H1 (cell line): ENCODE measurements around the gene LILRB3. TPM values are rescaled to one million over a fixed set of nuclear protein-coding genes. Genes with fewer than 3 reads are reported as not detected.
"Not testable (repeated sequence)": the region's sequence is repeated elsewhere in the genome, so short reads cannot be mapped to it uniquely, and the experiment has no call there.

Experiments used
- CTCF ChIA-PET: fragments of 300-600 bp; sonication (Branson Sonifier 250); formaldehyde crosslinking; loops from one replicate; lab custom pipeline; 2021; ENCODE audit not compliant: partially characterized antibody; lab: Charles Lee
- POLR2A ChIA-PET: fragments of 300-600 bp; sonication (Branson Sonifier 250); formaldehyde crosslinking; loops from one replicate; lab custom pipeline; 2021; ENCODE audit warnings: inconsistent platforms; ENCODE audit not compliant: partially characterized antibody; lab: Charles Lee
- DNase-seq, 2 experiments: peaks; one replicate each; pipeline versions ENCODE4 v3.0.0 to v3.0.0-alpha.2; 2010 to 2022; ENCODE audit warnings: low spot score in 2 of 2, low read depth in 1 of 2, mixed read lengths in 1 of 2
- FAIRE-seq: peaks from 2 replicates; lab custom pipeline; 2011; peaks lifted over from hg19 to GRCh38; lab: Jason Lieb, UNC
- H2AFZ ChIP-seq: 2 replicates; pipeline ENCODE4 v1.8.1; 2012; ENCODE audit warnings: low read length, inconsistent platforms
- H2AK5ac ChIP-seq: 2 replicates; pipeline ENCODE4 v1.6.1; 2013; ENCODE audit warnings: low read depth, low read length
- H2BK120ac ChIP-seq: replicated peaks from 2 replicates; pipeline ENCODE3; 2013; ENCODE audit warnings: low read depth, low read length, inconsistent platforms
- H2BK12ac ChIP-seq: 2 replicates; pipeline ENCODE4 v1.6.1; 2013; ENCODE audit warnings: low read depth, low read length
- H2BK15ac ChIP-seq: 2 replicates; pipeline ENCODE4 v1.6.1; 2013; ENCODE audit warnings: low read length
- H2BK20ac ChIP-seq: 2 replicates; pipeline ENCODE4 v1.6.1; 2013; ENCODE audit warnings: low read length
- H2BK5ac ChIP-seq: 2 replicates; pipeline ENCODE4 v1.6.1; 2013; ENCODE audit warnings: low read depth, low read length
- H3K14ac ChIP-seq: 2 replicates; pipeline ENCODE4 v1.6.1; 2013; ENCODE audit warnings: inconsistent platforms; ENCODE audit not compliant: insufficient read length
- H3K18ac ChIP-seq: 2 replicates; pipeline ENCODE4 v1.6.1; 2013; ENCODE audit warnings: low read length; ENCODE audit errors: extremely low read depth
- H3K23ac ChIP-seq: 2 replicates; pipeline ENCODE4 v1.6.1; 2013; ENCODE audit warnings: inconsistent platforms; ENCODE audit not compliant: insufficient read length
- H3K23me2 ChIP-seq: 2 replicates; pipeline ENCODE4 v1.6.1; 2013; ENCODE audit warnings: low read depth, low read length
- H3K27ac ChIP-seq: 2 replicates; pipeline ENCODE4 v1.6.1; 2011; ENCODE audit warnings: low read depth, low read length, inconsistent platforms
- H3K27me3 ChIP-seq, 4 experiments: replicated peaks in 1 of 4; 1 replicate in 1 of 4; 2 replicates in 3 of 4; pipeline versions ENCODE4 v1.6.1 to v1.8.1; 2011 to 2013; ENCODE audit warnings: low read length in 3 of 4, mild to moderate bottlenecking in 3 of 4, inconsistent platforms in 2 of 4, mixed read lengths in 2 of 4, moderate library complexity in 1 of 4; ENCODE audit not compliant: control insufficient read depth in 3 of 4, insufficient read depth in 3 of 4; ENCODE audit errors: extremely low read depth in 1 of 4
- H3K36me3 ChIP-seq, 4 experiments: 2 replicates each; pipeline versions ENCODE4 v1.6.1 to v1.8.1; 2011 to 2013; ENCODE audit warnings: mild to moderate bottlenecking in 4 of 4, low read length in 3 of 4, moderate library complexity in 2 of 4, control low read depth in 1 of 4, inconsistent platforms in 1 of 4; ENCODE audit not compliant: insufficient read depth in 4 of 4, control insufficient read depth in 2 of 4
- H3K4ac ChIP-seq: replicated peaks from 2 replicates; pipeline ENCODE3; 2013; ENCODE audit warnings: low read length, low read depth, mixed read lengths, inconsistent platforms; ENCODE audit not compliant: insufficient read length
- H3K4me1 ChIP-seq, 4 experiments: replicated peaks in 1 of 4; 1 replicate in 1 of 4; 2 replicates in 3 of 4; pipeline versions ENCODE4 v1.6.1 to v1.8.1; 2011 to 2013; ENCODE audit warnings: low read length in 3 of 4, inconsistent platforms in 2 of 4, mixed read lengths in 1 of 4; ENCODE audit not compliant: insufficient read depth in 4 of 4, control insufficient read depth in 3 of 4
- H3K4me2 ChIP-seq, 2 experiments: 2 replicates each; pipeline versions ENCODE4 v1.6.1 to v1.8.1; 2011 to 2013; ENCODE audit warnings: low read depth in 2 of 2, low read length in 2 of 2, control low read depth in 1 of 2, inconsistent platforms in 1 of 2, mild to moderate bottlenecking in 1 of 2; ENCODE audit not compliant: insufficient read depth in 1 of 2
- H3K4me3 ChIP-seq, 4 experiments: fragments of 200-600, 300-600 bp in 1 of 4; sonication (generic), shearing (Covaris generic), sonication (Bioruptor Twin) in 1 of 4; 2 replicates each; pipeline versions ENCODE4 v1.5.1 to v1.8.1; 2011 to 2016; ENCODE audit warnings: low read length in 4 of 4, low read depth in 3 of 4, control low read depth in 2 of 4, inconsistent platforms in 2 of 4, mild to moderate bottlenecking in 2 of 4, mixed read lengths in 1 of 4, moderate library complexity in 1 of 4; ENCODE audit not compliant: insufficient read depth in 2 of 4; ENCODE audit errors: extremely low read depth in 1 of 4
- H3K56ac ChIP-seq: replicated peaks from 2 replicates; pipeline ENCODE3; 2013; ENCODE audit warnings: low read depth, mild to moderate bottlenecking, mixed read lengths, low read length, inconsistent platforms; ENCODE audit not compliant: insufficient read length
- H3K79me1 ChIP-seq: 2 replicates; pipeline ENCODE4 v1.6.1; 2013; ENCODE audit warnings: low read depth, low read length, control low read depth
- H3K79me2 ChIP-seq, 2 experiments: 2 replicates each; pipeline versions ENCODE4 v1.6.1 to v1.8.1; 2012 to 2013; ENCODE audit warnings: low read length in 2 of 2, mild to moderate bottlenecking in 2 of 2, inconsistent platforms in 1 of 2; ENCODE audit not compliant: insufficient read depth in 2 of 2, control insufficient read depth in 1 of 2
- H3K9ac ChIP-seq, 4 experiments: replicated peaks in 1 of 4; 1 replicate in 1 of 4; 2 replicates in 3 of 4; pipeline versions ENCODE4 v1.6.1 to v1.8.1; 2011 to 2013; ENCODE audit warnings: low read depth in 3 of 4, low read length in 3 of 4, control low read depth in 2 of 4, mild to moderate bottlenecking in 2 of 4, moderate library complexity in 2 of 4, inconsistent platforms in 1 of 4; ENCODE audit errors: extremely low read depth in 1 of 4
- H3K9me3 ChIP-seq, 2 experiments: 2 replicates each; pipeline versions ENCODE4 v1.6.1 to v1.8.1; 2012 to 2013; ENCODE audit warnings: mild to moderate bottlenecking in 2 of 2, moderate library complexity in 2 of 2, control low read depth in 1 of 2, inconsistent platforms in 1 of 2, low read depth in 1 of 2, low read length in 1 of 2, mixed read lengths in 1 of 2; ENCODE audit not compliant: insufficient read depth in 2 of 2
- H4K20me1 ChIP-seq, 2 experiments: replicated peaks in 1 of 2; 2 replicates each; pipeline versions ENCODE3 to v1.8.1; 2011 to 2013; ENCODE audit warnings: inconsistent platforms in 2 of 2, low read length in 2 of 2, mild to moderate bottlenecking in 1 of 2; ENCODE audit not compliant: insufficient read depth in 2 of 2, control insufficient read depth in 1 of 2
- H4K5ac ChIP-seq: 2 replicates; pipeline ENCODE4 v1.6.1; 2013; ENCODE audit warnings: low read length, low read depth, mixed read lengths, inconsistent platforms; ENCODE audit not compliant: insufficient read length
- H4K8ac ChIP-seq: 2 replicates; pipeline ENCODE4 v1.8.0; 2013; ENCODE audit warnings: mild to moderate bottlenecking, moderate library complexity, low read length, inconsistent platforms; ENCODE audit not compliant: insufficient read depth; ENCODE audit errors: extremely low read depth
- H4K91ac ChIP-seq: replicated peaks from 2 replicates; pipeline ENCODE3; 2013; ENCODE audit warnings: low read length, mixed read lengths, inconsistent platforms; ENCODE audit not compliant: insufficient read length
- WGBS, 2 experiments: shearing (Covaris generic) in 1 of 2; methylation state at CpG; one replicate each; pipeline versions ENCODE4 v1.1.6 to v1.1.7; 2013 to 2015; ENCODE audit warnings: low lambda C conversion rate in 2 of 2, mixed read lengths in 2 of 2, inconsistent platforms in 1 of 2, low coverage in 1 of 2, missing lambda C conversion rate in 1 of 2; ENCODE audit not compliant: insufficient replicate concordance in 2 of 2, insufficient coverage in 1 of 2, insufficient read length in 1 of 2; ENCODE audit errors: extremely low coverage in 1 of 2, missing lambda C conversion rate in 1 of 2; 5-methylcytosine and 5-hydroxymethylcytosine counted together
- polyA plus RNA-seq, 7 experiments: library from polyadenylated mRNA; depleted of rRNA in 3 of 7; stranded (reverse) in 5 of 7; unstranded in 2 of 7; fragments of >200 nt in 5 of 7; fragments of 200-250 nt in 2 of 7; gene quantifications; 1 replicate in 5 of 7; 2 replicates in 1 of 7; 4 replicates in 1 of 7; pipeline versions ENCODE4 v1.2.1 to v1.2.3, GENCODE V29; 2011 to 2013; ENCODE audit warnings: missing spikeins in 2 of 7, mixed read lengths in 2 of 7
- total RNA-seq: library from RNA; stranded (reverse); fragmentation: NEBNext Ultra II Directional; extraction: Animal tissue kit (Norgen Biotek cat#: 25700); gene quantifications from 2 replicates; pipeline ENCODE4 v1.2.1, GENCODE V29; 2021

LILRB3 gene
- total and polyA plus RNA-seq, 2 of the 8 experiments (the other 6 are each of a cell fraction or from before 2014, with no cell fraction given): not detected

GRCh38 chr19:54223277-54223936, 600 bp upstream of the LILRB3 start:
- not testable (repeated sequence) for H3K79me2 ChIP-seq, H2AFZ ChIP-seq, H3K4me1 ChIP-seq, FAIRE-seq, H3K27ac ChIP-seq, H3K9ac ChIP-seq, DNase-seq, H2BK12ac ChIP-seq, H4K20me1 ChIP-seq, H2BK5ac ChIP-seq, H3K18ac ChIP-seq, H3K9me3 ChIP-seq, H3K27me3 ChIP-seq, H4K8ac ChIP-seq, H3K4me3 ChIP-seq, H3K23ac ChIP-seq, H3K79me1 ChIP-seq, H4K5ac ChIP-seq, H2BK120ac ChIP-seq, H2BK20ac ChIP-seq, H2AK5ac ChIP-seq, H4K91ac ChIP-seq, H3K56ac ChIP-seq, H3K23me2 ChIP-seq, H3K4me2 ChIP-seq, H3K36me3 ChIP-seq, H3K14ac ChIP-seq, H2BK15ac ChIP-seq, H3K4ac ChIP-seq
- CTCF ChIA-PET: interaction anchor here (1.3 to 1.9 kb wide), 2 partner anchors 9 to 168 kb away, joined by 5 to 6 read pairs; no protein-coding TSS in a partner anchor
- 82% methylated on average over 14 of the region's 14 CpGs; no CpG with 5 or more reads in 1 of the 2 experiments for WGBS, 2 experiments
- POLR2A ChIA-PET: interaction anchor here (0.8 to 5.4 kb wide), 5 partner anchors 9 to 23 kb away, joined by 3 to 33 read pairs (median 11); partner anchors contain the start of gene RPS9
